Activated CD4-positive, alpha-beta memory T cell treated with anti-CD3 and anti-CD28 coated beads, Interleukin-2, amount 10 ng/mL, durations not matched to agents 7 days and 5 days (primary cell): ENCODE results near the gene SLC15A2. TPM values are rescaled to one million over a fixed set of nuclear protein-coding genes. Genes with fewer than 3 reads are reported as not detected.

Experiments used
- CTCF ChIA-PET: fragments of 350-600 bp; sonication (Branson Sonifier 250); formaldehyde crosslinking; loops from one replicate; lab custom pipeline; 2021; ENCODE audit warnings: antibody characterized with exemption, inconsistent platforms; lab: Charles Lee
- POLR2A ChIA-PET: fragments of 350-600 bp; sonication (Branson Sonifier 250); formaldehyde crosslinking; loops from one replicate; lab custom pipeline; 2021; ENCODE audit warnings: antibody characterized with exemption; lab: Charles Lee
- DNase-seq: peaks from one replicate; pipeline ENCODE4 v3.0.0-alpha.2; 2020
- H3K27ac Mint-ChIP-seq: one replicate; pipeline ENCODE4 v1.8.0; 2021; ENCODE audit warnings: mild to moderate bottlenecking, mixed read lengths
- H3K27me3 Mint-ChIP-seq: one replicate; pipeline ENCODE4 v1.8.0; 2021; ENCODE audit warnings: mixed read lengths
- H3K36me3 Mint-ChIP-seq: one replicate; pipeline ENCODE4 v1.8.0; 2021; ENCODE audit warnings: low read depth, mixed read lengths
- H3K4me1 Mint-ChIP-seq: one replicate; pipeline ENCODE4 v1.8.0; 2021; ENCODE audit warnings: mixed read lengths
- H3K4me3 Mint-ChIP-seq: one replicate; pipeline ENCODE4 v1.8.0; 2021; ENCODE audit warnings: mild to moderate bottlenecking, mixed read lengths
- H3K9me3 Mint-ChIP-seq: one replicate; pipeline ENCODE4 v1.8.0; 2021; ENCODE audit warnings: mixed read lengths
- total RNA-seq, 2 experiments: library from RNA; stranded (reverse); gene quantifications; one replicate each; pipeline ENCODE4 v1.2.3, GENCODE V29; 2021

Gene SLC15A2
- total RNA-seq, 2 experiments from 2014 or later = 2.5 to 4.4 TPM

- H3K9me3 Mint-ChIP-seq = no peaks in the 10 kb centered on the region
- H3K4me1 Mint-ChIP-seq = no peaks in the 10 kb centered on the region
- POLR2A ChIA-PET = no interaction called here
- no peak overlapping the region for H3K4me3 Mint-ChIP-seq
- no peak overlapping the region for H3K27ac Mint-ChIP-seq
- CTCF ChIA-PET = no interaction called here
- H3K27me3 Mint-ChIP-seq = no peaks in the 10 kb centered on the region
- no peak for DNase-seq
- peaks cover 35% of the 10 kb centered on the region for H3K36me3 Mint-ChIP-seq
Observed at GRCh38 chr3:121943431-121943830, 49.2 kb downstream of the SLC15A2 start.

GRCh38 chr3:121948641-121949040 is 54.4 kb downstream of the SLC15A2 start:
- ChIA-PET POLR2A (no interaction called here), CTCF (no interaction called here)
- Mint-ChIP-seq H3K4me3 (no peak overlapping the region), H3K4me1 (no peaks in the 10 kb centered on the region), H3K9me3 (peaks cover 10% of the 10 kb centered on the region), H3K27me3 (no peaks in the 10 kb centered on the region), H3K27ac (no peak overlapping the region), H3K36me3 (peaks cover 25% of the 10 kb centered on the region)
- no peak for DNase-seq

GRCh38 chr3:121951291-121951919 is 57.2 kb downstream of the SLC15A2 start:
- Mint-ChIP-seq H3K4me3 (no peak overlapping the region), H3K9me3 (peaks cover 17% of the 10 kb centered on the region), H3K27me3 (no peaks in the 10 kb centered on the region), H3K27ac (no peak overlapping the region), H3K36me3 (peaks cover 29% of the 10 kb centered on the region), H3K4me1 (no peaks in the 10 kb centered on the region)
- DNase-seq = no peak
- ChIA-PET POLR2A (no interaction called here), CTCF (interaction anchor here (0.6 kb wide), 1 partner anchor 606 kb away, joined by 3 read pairs; no protein-coding TSS in a partner anchor)

GRCh38 chr3:121956363-121956762 is 62.2 kb downstream of the SLC15A2 start:
- peaks cover 15% of the 10 kb centered on the region for H3K9me3 Mint-ChIP-seq
- CTCF ChIA-PET = no interaction called here
- no peaks in the 10 kb centered on the region for H3K4me1 Mint-ChIP-seq
- H3K27me3 Mint-ChIP-seq = no peaks in the 10 kb centered on the region
- peaks cover 49% of the 10 kb centered on the region for H3K36me3 Mint-ChIP-seq
- H3K27ac Mint-ChIP-seq = no peak overlapping the region
- no peak overlapping the region for H3K4me3 Mint-ChIP-seq
- no peak for DNase-seq
- POLR2A ChIA-PET = no interaction called here

GRCh38 chr3:121957674-121958415 is 63.6 kb downstream of the SLC15A2 start:
- no peaks in the 10 kb centered on the region for H3K27me3 Mint-ChIP-seq
- DNase-seq = no peak
- CTCF ChIA-PET = no interaction called here
- POLR2A ChIA-PET = no interaction called here
- H3K4me3 Mint-ChIP-seq = no peak overlapping the region
- no peak overlapping the region for H3K27ac Mint-ChIP-seq
- peaks cover 9% of the 10 kb centered on the region for H3K9me3 Mint-ChIP-seq
- H3K36me3 Mint-ChIP-seq = peaks cover 43% of the 10 kb centered on the region
- H3K4me1 Mint-ChIP-seq = no peaks in the 10 kb centered on the region

- no peak overlapping the region for H3K4me3 Mint-ChIP-seq
- no peak overlapping the region for H3K27ac Mint-ChIP-seq
Observed at GRCh38 chr3:121958801-121959200, 64.6 kb downstream of the SLC15A2 start.

GRCh38 chr3:121961283-121961682 is 67.1 kb downstream of the SLC15A2 start:
- DNase-seq = no peak
- H3K9me3 Mint-ChIP-seq = peaks cover 11% of the 10 kb centered on the region
- H3K36me3 Mint-ChIP-seq = peaks cover 51% of the 10 kb centered on the region
- CTCF ChIA-PET = no interaction called here
- H3K4me3 Mint-ChIP-seq = no peak overlapping the region
- H3K27ac Mint-ChIP-seq = no peak overlapping the region
- no peaks in the 10 kb centered on the region for H3K4me1 Mint-ChIP-seq
- peaks cover 12% of the 10 kb centered on the region for H3K27me3 Mint-ChIP-seq
- POLR2A ChIA-PET = no interaction called here

More at GRCh38 chr3:121958801-121959200, 64.6 kb downstream of the SLC15A2 start:
- H3K36me3 Mint-ChIP-seq = peaks cover 45% of the 10 kb centered on the region
- POLR2A ChIA-PET = no interaction called here
- CTCF ChIA-PET = no interaction called here
- no peak for DNase-seq
- no peaks in the 10 kb centered on the region for H3K4me1 Mint-ChIP-seq
- H3K9me3 Mint-ChIP-seq = peaks cover 9% of the 10 kb centered on the region
- H3K27me3 Mint-ChIP-seq = no peaks in the 10 kb centered on the region

GRCh38 chr3:121962443-121962842 is 68.2 kb downstream of the SLC15A2 start:
- peaks cover 19% of the 10 kb centered on the region for H3K27me3 Mint-ChIP-seq
- CTCF ChIA-PET = no interaction called here
- H3K36me3 Mint-ChIP-seq = peaks cover 49% of the 10 kb centered on the region
- POLR2A ChIA-PET = no interaction called here
- no peak overlapping the region for H3K4me3 Mint-ChIP-seq
- peaks cover 16% of the 10 kb centered on the region for H3K9me3 Mint-ChIP-seq
- no peak overlapping the region for H3K27ac Mint-ChIP-seq
- H3K4me1 Mint-ChIP-seq = no peaks in the 10 kb centered on the region
- no peak for DNase-seq

GRCh38 chr3:121963608-121964007 is 69.4 kb downstream of the SLC15A2 start:
- no peak for DNase-seq
- peaks cover 20% of the 10 kb centered on the region for H3K9me3 Mint-ChIP-seq
- CTCF ChIA-PET = no interaction called here

GRCh38 chr3:121969631-121970030 is 75.4 kb downstream of the SLC15A2 start:
- Mint-ChIP-seq H3K27me3 (peaks cover 19% of the 10 kb centered on the region), H3K4me1 (peaks cover 15% of the 10 kb centered on the region), H3K27ac (no peak overlapping the region), H3K4me3 (no peak overlapping the region), H3K9me3 (peaks cover 27% of the 10 kb centered on the region), H3K36me3 (peaks cover 27% of the 10 kb centered on the region)
- DNase-seq = no peak
- POLR2A ChIA-PET = interaction anchor here (1.0 kb wide), 1 partner anchor 106 kb away, joined by 3 read pairs; no protein-coding TSS in a partner anchor
- CTCF ChIA-PET = interaction anchor here (0.9 kb wide), 1 partner anchor 124 kb away, joined by 3 read pairs; no protein-coding TSS in a partner anchor

More at GRCh38 chr3:121963608-121964007, 69.4 kb downstream of the SLC15A2 start:
- no peak overlapping the region for H3K27ac Mint-ChIP-seq
- H3K4me3 Mint-ChIP-seq = no peak overlapping the region
- POLR2A ChIA-PET = no interaction called here
- H3K27me3 Mint-ChIP-seq = peaks cover 21% of the 10 kb centered on the region
- no peaks in the 10 kb centered on the region for H3K4me1 Mint-ChIP-seq
- peaks cover 44% of the 10 kb centered on the region for H3K36me3 Mint-ChIP-seq

GRCh38 chr3:121970047-121970446 is 75.8 kb downstream of the SLC15A2 start:
- ChIA-PET POLR2A (interaction anchor here (1.0 kb wide), 1 partner anchor 106 kb away, joined by 3 read pairs; no protein-coding TSS in a partner anchor), CTCF (no interaction called here)
- Mint-ChIP-seq H3K27me3 (peaks cover 17% of the 10 kb centered on the region), H3K27ac (no peak overlapping the region), H3K4me3 (no peak overlapping the region), H3K36me3 (peaks cover 30% of the 10 kb centered on the region), H3K4me1 (peaks cover 15% of the 10 kb centered on the region), H3K9me3 (peaks cover 30% of the 10 kb centered on the region)
- DNase-seq = no peak

GRCh38 chr3:121974601-121975111 is 80.5 kb downstream of the SLC15A2 start:
- Mint-ChIP-seq H3K27ac (no peak overlapping the region), H3K4me3 (no peak overlapping the region), H3K27me3 (no peaks in the 10 kb centered on the region), H3K9me3 (peaks cover 27% of the 10 kb centered on the region), H3K36me3 (peaks cover 36% of the 10 kb centered on the region), H3K4me1 (peaks cover 18% of the 10 kb centered on the region)
- CTCF ChIA-PET = no interaction called here
- POLR2A ChIA-PET = no interaction called here
- DNase-seq = no peak

- Mint-ChIP-seq H3K4me3 (no peak overlapping the region), H3K27me3 (no peaks in the 10 kb centered on the region), H3K36me3 (peaks cover 35% of the 10 kb centered on the region), H3K9me3 (peaks cover 27% of the 10 kb centered on the region), H3K4me1 (peaks cover 22% of the 10 kb centered on the region), H3K27ac (no peak overlapping the region)
- CTCF ChIA-PET = no interaction called here
- POLR2A ChIA-PET = no interaction called here
- no peak for DNase-seq
Observed at GRCh38 chr3:121975702-121976302, 81.6 kb downstream of the SLC15A2 start.
